MM.1S (cell line): ENCODE measurements around the gene CASP3.
A peak's percentile ranks its signal among the peaks of the same experiment; 100 is the strongest.

Source experiments
- DNase-seq: peaks from one replicate; pipeline ENCODE4 v3.0.0-alpha.2; 2015
- H2AFZ ChIP-seq: fragments of 300-600 bp; sonication (generic); 2 replicates; pipeline ENCODE4 v1.6.0; 2016; ENCODE audit warnings: antibody characterized with exemption, low read length
- H3F3A ChIP-seq: fragments of 300-600 bp; sonication (generic); 2 replicates; pipeline ENCODE4 v1.6.1; 2016; ENCODE audit warnings: mild to moderate bottlenecking, antibody characterized with exemption, low read length, moderate library complexity, mixed read lengths; ENCODE audit not compliant: insufficient read depth
- H3K27ac ChIP-seq: fragments of 300-600 bp; sonication (generic); 2 replicates; pipeline ENCODE4 v1.5.1; 2016; ENCODE audit warnings: mild to moderate bottlenecking, low read length
- H3K27me3 ChIP-seq: fragments of 300-600 bp; sonication (generic); replicated peaks from 2 replicates; pipeline ENCODE4 v1.6.0; 2016; ENCODE audit warnings: low read length; ENCODE audit not compliant: insufficient read depth
- H3K36me3 ChIP-seq: fragments of 300-600 bp; sonication (generic); replicated peaks from 2 replicates; pipeline ENCODE4 v1.6.1; 2016; ENCODE audit warnings: mild to moderate bottlenecking, low read length, mixed read lengths; ENCODE audit not compliant: insufficient read depth
- H3K4me1 ChIP-seq: fragments of 300-600 bp; sonication (generic); 2 replicates; pipeline ENCODE4 v1.6.1; 2016; ENCODE audit warnings: low read length, mixed read lengths
- H3K4me2 ChIP-seq: fragments of 300-600 bp; sonication (generic); 2 replicates; pipeline ENCODE4 v1.6.0; 2016; ENCODE audit warnings: low read depth, low read length
- H3K4me3 ChIP-seq: fragments of 300-600 bp; sonication (generic); 2 replicates; pipeline ENCODE4 v1.5.1; 2016; ENCODE audit warnings: low read length, mixed read lengths
- H3K79me2 ChIP-seq: fragments of 300-600 bp; sonication (generic); 2 replicates; pipeline ENCODE4 v1.6.1; 2016; ENCODE audit warnings: mixed run types, low read length, mixed read lengths
- H3K9ac ChIP-seq: fragments of 300-600 bp; sonication (generic); 2 replicates; pipeline ENCODE4 v1.6.1; 2016; ENCODE audit warnings: low read length, mixed read lengths
- H3K9me2 ChIP-seq: fragments of 300-600 bp; sonication (generic); replicated peaks from 2 replicates; pipeline ENCODE4 v1.6.1; 2016; ENCODE audit warnings: mild to moderate bottlenecking, low read length, mixed read lengths; ENCODE audit not compliant: insufficient read depth
- H3K9me3 ChIP-seq: fragments of 300-600 bp; sonication (generic); replicated peaks from 2 replicates; pipeline ENCODE4 v1.6.1; 2016; ENCODE audit warnings: mild to moderate bottlenecking, low read length, mixed read lengths; ENCODE audit not compliant: insufficient read depth
- H4K20me1 ChIP-seq: fragments of 300-600 bp; sonication (generic); 2 replicates; pipeline ENCODE4 v1.6.1; 2016; ENCODE audit warnings: mild to moderate bottlenecking, low read length, moderate library complexity, mixed read lengths; ENCODE audit not compliant: insufficient read depth
- EZH2 ChIP-seq: fragments of 300-600 bp; sonication (generic); optimal IDR thresholded peaks from 2 replicates; pipeline ENCODE3; 2017; ENCODE audit warnings: low read depth, mild to moderate bottlenecking, antibody characterized with exemption, low read length, mixed read lengths
- EZH2phosphoT487 ChIP-seq: fragments of 300-600 bp; sonication (generic); IDR thresholded peaks from 2 replicates; pipeline ENCODE4 v1.6.1; 2018; ENCODE audit warnings: antibody characterized with exemption, low read length
- TF ChIP-seq, protein P1 (sequence below): fragments of 300-600 bp; sonication (generic); IDR thresholded peaks from 2 replicates; pipeline ENCODE4 v1.5.1; 2016; ENCODE audit warnings: antibody characterized with exemption, low read length, mixed read lengths

CASP3 gene

DNA sequence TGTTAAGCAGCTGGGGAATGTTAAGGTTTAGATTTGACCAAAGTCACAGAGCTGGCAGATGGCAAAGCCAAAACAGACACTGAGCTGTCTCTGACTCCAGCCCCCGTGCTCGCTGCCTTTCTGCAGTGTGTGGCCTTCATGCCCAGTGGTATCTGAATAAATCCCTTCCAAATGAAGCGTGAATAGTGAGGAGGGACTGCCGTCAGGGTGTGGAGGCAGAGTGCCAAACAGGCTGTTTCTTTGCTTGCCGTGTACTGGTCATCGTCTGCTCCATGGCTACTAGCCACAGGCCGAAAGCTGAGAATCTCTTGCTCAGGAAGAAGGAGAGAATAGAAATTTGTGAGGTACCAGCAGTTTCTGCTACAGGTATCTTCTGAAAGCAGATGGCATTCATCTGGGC, 20.0 kb upstream of the CASP3 start:
- Histone ChIP-seq H2AFZ (peak overlapping the region; percentile 14; the same call in 1 of the 2 replicates), H4K20me1 (no peaks in the 10 kb centered on the region), H3K9ac (no peak overlapping the region), H3K27ac (peak overlapping the region; percentile 66; the same call in 1 of the 2 replicates), H3K79me2 (no peaks in the 10 kb centered on the region), H3K4me2 (peak overlapping the region; percentile 56; the same call in 1 of the 2 replicates), H3K27me3 (no peaks in the 10 kb centered on the region), H3K4me1 (peaks cover 40% of the 10 kb centered on the region), H3K4me3 (no peak overlapping the region), H3F3A (peaks cover 16% of the 10 kb centered on the region), H3K9me3 (no peaks in the 10 kb centered on the region), H3K9me2 (no peaks in the 10 kb centered on the region), H3K36me3 (no peaks in the 10 kb centered on the region)
- TF ChIP-seq, protein P1, sequence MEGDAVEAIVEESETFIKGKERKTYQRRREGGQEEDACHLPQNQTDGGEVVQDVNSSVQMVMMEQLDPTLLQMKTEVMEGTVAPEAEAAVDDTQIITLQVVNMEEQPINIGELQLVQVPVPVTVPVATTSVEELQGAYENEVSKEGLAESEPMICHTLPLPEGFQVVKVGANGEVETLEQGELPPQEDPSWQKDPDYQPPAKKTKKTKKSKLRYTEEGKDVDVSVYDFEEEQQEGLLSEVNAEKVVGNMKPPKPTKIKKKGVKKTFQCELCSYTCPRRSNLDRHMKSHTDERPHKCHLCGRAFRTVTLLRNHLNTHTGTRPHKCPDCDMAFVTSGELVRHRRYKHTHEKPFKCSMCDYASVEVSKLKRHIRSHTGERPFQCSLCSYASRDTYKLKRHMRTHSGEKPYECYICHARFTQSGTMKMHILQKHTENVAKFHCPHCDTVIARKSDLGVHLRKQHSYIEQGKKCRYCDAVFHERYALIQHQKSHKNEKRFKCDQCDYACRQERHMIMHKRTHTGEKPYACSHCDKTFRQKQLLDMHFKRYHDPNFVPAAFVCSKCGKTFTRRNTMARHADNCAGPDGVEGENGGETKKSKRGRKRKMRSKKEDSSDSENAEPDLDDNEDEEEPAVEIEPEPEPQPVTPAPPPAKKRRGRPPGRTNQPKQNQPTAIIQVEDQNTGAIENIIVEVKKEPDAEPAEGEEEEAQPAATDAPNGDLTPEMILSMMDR: no peak
- no peak for TF ChIP-seq EZH2phosphoT487
- DNase-seq: no peak

DNA sequence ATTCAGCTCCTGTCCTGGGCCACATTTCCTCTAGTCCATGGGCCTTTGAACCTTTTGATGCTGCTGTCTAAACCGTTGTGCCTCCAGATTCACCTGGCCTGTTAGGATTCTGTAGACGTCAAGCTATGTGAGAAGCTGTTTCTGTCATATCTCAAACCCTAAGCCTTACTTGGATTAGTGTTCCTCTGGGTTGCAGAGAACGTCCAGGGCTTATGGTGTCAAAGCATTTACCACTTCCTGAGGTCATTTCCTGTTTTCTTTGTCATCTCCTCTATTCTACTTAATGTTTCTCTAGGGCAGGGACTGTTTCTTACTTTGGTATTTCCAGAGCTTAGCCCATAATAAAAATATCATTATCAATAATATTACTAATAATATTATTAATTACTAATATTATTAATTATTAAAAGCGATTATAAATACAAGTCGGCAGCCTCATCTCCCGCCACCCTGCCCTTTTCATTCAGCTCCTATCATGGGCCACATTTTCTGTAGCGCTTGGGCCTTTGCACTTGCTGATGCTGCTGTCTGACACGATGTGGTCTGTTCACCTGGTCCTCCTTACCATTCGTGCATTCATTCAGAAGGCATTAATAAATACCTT, 19.4 kb upstream of the CASP3 start:
- H3K27ac ChIP-seq: peak overlapping the region; percentile 66
- TF ChIP-seq EZH2phosphoT487 (no peak), EZH2 (no peak)
- TF ChIP-seq, protein P1: no peak
- no peaks in the 10 kb centered on the region for H3K9me3 ChIP-seq
- no peaks in the 10 kb centered on the region for H4K20me1 ChIP-seq
- no peak overlapping the region for H3K9ac ChIP-seq
- H3K4me1 ChIP-seq: peaks cover 40% of the 10 kb centered on the region
- H3K4me2 ChIP-seq: peak overlapping the region; percentile 56; the same call in 1 of the 2 replicates
- peak overlapping the region; percentile 14; the same call in 1 of the 2 replicates for H3K4me3 ChIP-seq
- no peaks in the 10 kb centered on the region for H3K9me2 ChIP-seq
- DNase-seq: peak; percentile 72
- no peaks in the 10 kb centered on the region for H3K27me3 ChIP-seq
- H2AFZ ChIP-seq: peak overlapping the region; percentile 14; the same call in 1 of the 2 replicates
- no peaks in the 10 kb centered on the region for H3K79me2 ChIP-seq
- no peaks in the 10 kb centered on the region for H3K36me3 ChIP-seq
- peaks cover 16% of the 10 kb centered on the region for H3F3A ChIP-seq

DNA sequence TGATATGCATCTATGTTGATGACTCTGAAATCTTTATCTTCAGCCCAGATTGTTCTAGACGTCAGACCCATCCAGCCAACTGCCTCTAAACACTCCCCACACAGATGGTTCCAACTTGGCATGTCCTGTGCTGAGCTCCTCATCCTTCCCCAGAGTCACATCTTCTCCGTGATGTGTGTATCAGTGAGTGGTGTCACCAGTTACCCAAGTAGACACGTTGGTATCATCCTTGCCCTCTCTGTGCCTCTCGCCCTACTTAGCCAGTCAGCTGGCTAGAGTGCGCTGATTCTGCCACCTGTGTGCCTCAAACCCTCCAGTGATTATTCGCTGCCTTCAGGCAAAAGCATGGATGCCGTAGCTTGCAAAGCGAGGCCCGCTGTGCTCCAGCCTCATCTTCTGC, 18.8 kb upstream of the CASP3 start:
- no peaks in the 10 kb centered on the region for H3K79me2 ChIP-seq
- no peak for DNase-seq
- no peak overlapping the region for H3K4me3 ChIP-seq
- no peak overlapping the region for H2AFZ ChIP-seq
- peaks cover 16% of the 10 kb centered on the region for H3F3A ChIP-seq
- no peaks in the 10 kb centered on the region for H3K9me3 ChIP-seq
- no peaks in the 10 kb centered on the region for H4K20me1 ChIP-seq
- peak overlapping the region; percentile 38; the same call in 1 of the 2 replicates for H3K4me2 ChIP-seq
- H3K9ac ChIP-seq: no peak overlapping the region
- no peaks in the 10 kb centered on the region for H3K9me2 ChIP-seq
- H3K36me3 ChIP-seq: no peaks in the 10 kb centered on the region
- H3K27ac ChIP-seq: peak overlapping the region; percentile 59
- no peak for TF ChIP-seq EZH2phosphoT487
- TF ChIP-seq, protein P1: no peak
- no peak for TF ChIP-seq EZH2
- H3K27me3 ChIP-seq: no peaks in the 10 kb centered on the region
- peaks cover 40% of the 10 kb centered on the region for H3K4me1 ChIP-seq
